ENCODE measurements around the gene TECTA. TPM values are rescaled to one million over a fixed set of nuclear protein-coding genes. Genes with fewer than 3 reads are reported as not detected.

The TECTA gene
- polyA plus RNA-seq, 1 experiment, result 0.76 TPM

- peaks cover 3% of the 10 kb centered on the region for H3K27me3 ChIP-seq (ENCODE audit: control insufficient read depth, insufficient read depth, low read length)
- H3K4me3 ChIP-seq (ENCODE audit: low read depth, low read length), result no peak overlapping the region
- H3K36me3 ChIP-seq (ENCODE audit: control insufficient read depth, insufficient read depth, low read length), result no peaks in the 10 kb centered on the region
- no peak for TF ChIP-seq CTCF (IDR thresholded peaks at IDR 0.05; ENCODE audit: insufficient read depth, low read depth, low read length)
- ChIA-PET POLR2A (no interaction called here), CTCF (no interaction called here)
- no peak for DNase-seq (ENCODE audit: low read depth)
Observed at GRCh38 chr11:121108413-121108812, 7.4 kb downstream of the TECTA start.

DNA sequence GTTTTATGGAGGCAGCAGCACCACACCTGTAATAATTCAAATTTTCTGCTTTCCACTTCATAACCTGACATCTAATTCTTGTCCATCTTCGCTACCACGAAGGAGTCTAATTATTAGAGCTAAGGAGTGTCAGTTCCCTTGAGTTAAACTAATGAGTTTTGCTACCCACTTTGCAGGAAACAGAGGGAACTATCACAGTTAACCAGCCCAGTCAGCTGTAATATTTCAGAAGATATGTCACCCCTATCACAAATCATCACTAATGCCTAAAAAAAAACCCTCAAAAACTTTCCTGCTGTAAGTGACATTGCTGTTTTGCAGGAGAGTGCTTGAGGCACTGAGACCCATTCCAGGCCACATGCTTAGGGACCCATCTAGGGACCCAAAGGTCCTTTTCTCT is 8.4 kb downstream of the TECTA start:
- ChIA-PET POLR2A (no interaction called here), CTCF (no interaction called here)
- Histone ChIP-seq H3K4me3 (ENCODE audit: low read depth, low read length) (no peak overlapping the region), H3K36me3 (ENCODE audit: control insufficient read depth, insufficient read depth, low read length) (no peaks in the 10 kb centered on the region), H3K27me3 (ENCODE audit: control insufficient read depth, insufficient read depth, low read length) (peaks cover 2% of the 10 kb centered on the region; the same call in 1 of the 2 replicates)
- no peak for DNase-seq (ENCODE audit: low read depth)
- no peak for TF ChIP-seq CTCF (IDR thresholded peaks at IDR 0.05; ENCODE audit: insufficient read depth, low read depth, low read length)

- no peak for DNase-seq (ENCODE audit: low read depth)
- CTCF ChIA-PET, result no interaction called here
- POLR2A ChIA-PET, result no interaction called here
- Histone ChIP-seq H3K4me3 (ENCODE audit: low read depth, low read length) (no peak overlapping the region), H3K27me3 (ENCODE audit: control insufficient read depth, insufficient read depth, low read length) (peaks cover 2% of the 10 kb centered on the region; the same call in 1 of the 2 replicates), H3K36me3 (ENCODE audit: control insufficient read depth, insufficient read depth, low read length) (no peaks in the 10 kb centered on the region)
- TF ChIP-seq CTCF (IDR thresholded peaks at IDR 0.05; ENCODE audit: insufficient read depth, low read depth, low read length), result no peak
Observed at GRCh38 chr11:121109916-121110586, 9.0 kb downstream of the TECTA start.

DNA sequence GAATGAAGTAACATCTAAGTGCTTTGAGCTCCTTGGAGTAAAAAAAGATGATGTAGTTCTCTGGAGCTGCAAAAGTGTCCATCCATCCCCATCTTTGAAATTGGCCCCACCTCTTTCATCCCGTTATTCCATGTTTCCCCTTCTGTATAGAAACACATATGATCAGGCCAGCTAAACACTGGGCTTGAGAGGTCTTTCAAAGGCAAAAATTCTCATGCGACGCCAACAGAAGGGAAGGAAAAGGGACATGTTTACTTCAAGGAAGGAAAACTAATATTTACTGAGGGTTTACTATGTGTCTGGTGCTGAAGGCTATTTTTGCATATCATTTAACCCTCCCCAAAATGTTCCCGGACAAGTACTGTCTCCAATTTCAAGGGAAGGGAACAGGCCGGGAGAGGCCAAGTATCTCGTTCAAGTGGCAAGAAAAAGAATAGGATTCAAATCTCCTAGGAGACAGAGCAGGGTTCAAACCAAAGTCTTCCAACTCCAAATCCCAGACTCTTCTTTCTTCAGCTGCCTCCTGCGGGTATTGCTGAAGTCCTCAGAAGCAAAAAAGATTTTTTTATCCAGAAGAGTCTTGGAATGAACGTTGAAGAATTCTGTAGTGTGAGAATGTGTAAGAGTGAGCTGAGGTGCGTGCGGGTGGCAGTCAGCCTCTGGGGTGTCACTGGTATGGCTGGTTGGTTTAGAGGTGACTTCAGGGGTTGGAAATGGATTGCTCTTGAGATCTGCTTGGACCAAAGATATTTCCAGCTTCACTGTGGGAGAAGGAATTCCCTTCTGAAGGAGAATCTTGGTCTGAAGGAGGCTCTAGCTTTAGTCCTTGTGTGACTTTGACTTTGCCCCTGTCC is 10.1 kb downstream of the TECTA start:
- ChIA-PET POLR2A (no interaction called here), CTCF (interaction anchor here (1.8 kb wide), 1 partner anchor 11 kb away, joined by 4 read pairs; no protein-coding TSS in a partner anchor)
- H3K27me3 ChIP-seq (ENCODE audit: control insufficient read depth, insufficient read depth, low read length), result peaks cover 2% of the 10 kb centered on the region; the same call in 1 of the 2 replicates
- no peak for DNase-seq (ENCODE audit: low read depth)
- no peaks in the 10 kb centered on the region for H3K36me3 ChIP-seq (ENCODE audit: control insufficient read depth, insufficient read depth, low read length)
- no peak for TF ChIP-seq CTCF (IDR thresholded peaks at IDR 0.05; ENCODE audit: insufficient read depth, low read depth, low read length)
- H3K4me3 ChIP-seq (ENCODE audit: low read depth, low read length), result no peak overlapping the region
